Gastrocnemius medialis (tissue), 4 donors: Measurements from ENCODE around the gene NELFA.

Source experiments
- POLR2A ChIP-seq, 2 donors: fragments of 450-650 bp; IDR thresholded peaks; one replicate each; pipeline ENCODE4 v1.6.1; 2017; ENCODE audit warnings: antibody characterized with exemption in 2 of 2, mild to moderate bottlenecking in 2 of 2, moderate library complexity in 2 of 2
- TF ChIP-seq, protein P1 (sequence below), 5 experiments: fragments of 450-650 bp in 3 of 5; fragments of 200-600 bp in 2 of 5; sonication (generic) in 2 of 5; IDR thresholded peaks in 4 of 5; conservative IDR thresholded peaks in 1 of 5; 1 replicate in 4 of 5; 2 replicates in 1 of 5; pipeline ENCODE4 v1.5.1; 2016 to 2019; ENCODE audit warnings: antibody characterized with exemption in 5 of 5, mild to moderate bottlenecking in 3 of 5, moderate library complexity in 3 of 5

DNA sequence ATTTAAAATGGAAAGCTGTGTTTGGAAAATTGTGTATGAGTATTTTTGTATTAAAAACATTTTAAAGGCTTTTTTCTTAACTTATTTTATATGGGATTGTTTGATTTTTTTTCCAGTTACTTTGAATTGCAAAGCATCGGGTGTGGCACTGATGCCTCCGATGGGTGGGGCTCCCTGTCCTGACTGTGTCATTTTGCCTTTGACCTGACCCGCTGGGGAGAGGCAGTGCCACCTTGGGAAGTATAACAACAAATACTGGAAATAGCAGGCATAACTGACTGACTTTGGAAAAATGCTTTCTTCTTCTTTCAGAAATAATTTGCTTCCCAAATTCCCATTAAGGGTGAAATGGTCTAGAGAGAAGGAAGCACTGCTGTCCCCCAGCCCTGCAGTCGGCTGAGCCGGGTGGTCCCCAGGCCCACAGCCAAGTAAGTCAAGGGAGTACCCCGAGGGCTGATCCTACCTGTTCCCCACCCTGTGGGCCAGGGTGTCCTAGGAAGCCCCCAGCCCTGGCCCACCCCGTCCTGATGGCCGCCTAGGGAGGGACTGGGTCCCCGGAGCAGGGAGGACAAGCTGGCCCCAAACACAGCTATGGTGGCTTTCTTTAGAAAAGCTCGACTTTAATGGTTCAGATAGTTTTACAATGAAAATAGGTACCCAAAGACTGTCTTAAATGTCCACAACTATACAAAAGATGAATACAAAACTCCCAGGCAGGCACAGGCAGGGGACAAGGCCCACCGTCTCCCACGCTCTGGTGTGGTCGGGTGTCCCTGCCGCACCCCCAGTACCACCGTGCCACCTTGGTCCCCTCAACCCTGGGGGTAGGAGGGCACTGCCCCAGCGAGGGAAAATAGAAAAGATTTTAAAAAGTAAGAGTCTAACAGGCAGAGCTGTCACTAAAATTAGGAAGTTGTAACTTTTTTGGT is 26.4 kb downstream of the NELFA start:
- TF ChIP-seq, protein P1, sequence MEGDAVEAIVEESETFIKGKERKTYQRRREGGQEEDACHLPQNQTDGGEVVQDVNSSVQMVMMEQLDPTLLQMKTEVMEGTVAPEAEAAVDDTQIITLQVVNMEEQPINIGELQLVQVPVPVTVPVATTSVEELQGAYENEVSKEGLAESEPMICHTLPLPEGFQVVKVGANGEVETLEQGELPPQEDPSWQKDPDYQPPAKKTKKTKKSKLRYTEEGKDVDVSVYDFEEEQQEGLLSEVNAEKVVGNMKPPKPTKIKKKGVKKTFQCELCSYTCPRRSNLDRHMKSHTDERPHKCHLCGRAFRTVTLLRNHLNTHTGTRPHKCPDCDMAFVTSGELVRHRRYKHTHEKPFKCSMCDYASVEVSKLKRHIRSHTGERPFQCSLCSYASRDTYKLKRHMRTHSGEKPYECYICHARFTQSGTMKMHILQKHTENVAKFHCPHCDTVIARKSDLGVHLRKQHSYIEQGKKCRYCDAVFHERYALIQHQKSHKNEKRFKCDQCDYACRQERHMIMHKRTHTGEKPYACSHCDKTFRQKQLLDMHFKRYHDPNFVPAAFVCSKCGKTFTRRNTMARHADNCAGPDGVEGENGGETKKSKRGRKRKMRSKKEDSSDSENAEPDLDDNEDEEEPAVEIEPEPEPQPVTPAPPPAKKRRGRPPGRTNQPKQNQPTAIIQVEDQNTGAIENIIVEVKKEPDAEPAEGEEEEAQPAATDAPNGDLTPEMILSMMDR (IDR thresholded peaks at IDR 0.05 in 4 of 5, conservative IDR thresholded peaks at IDR 0.05 in 1 of 5) = no peak
- no peak for TF ChIP-seq POLR2A (IDR thresholded peaks at IDR 0.05)
